GM12892 (cell line): ENCODE measurements around the gene CELF2.

Experiments
- POLR2A ChIP-seq: IDR thresholded peaks from 2 replicates; pipeline ENCODE4 v1.6.1; 2011; ENCODE audit warnings: low read depth, low read length, control low read depth
- POLR2AphosphoS5 ChIP-seq: IDR thresholded peaks from 2 replicates; pipeline ENCODE4 v1.6.1; 2011; ENCODE audit warnings: low read depth, low read length, control low read depth

DNA sequence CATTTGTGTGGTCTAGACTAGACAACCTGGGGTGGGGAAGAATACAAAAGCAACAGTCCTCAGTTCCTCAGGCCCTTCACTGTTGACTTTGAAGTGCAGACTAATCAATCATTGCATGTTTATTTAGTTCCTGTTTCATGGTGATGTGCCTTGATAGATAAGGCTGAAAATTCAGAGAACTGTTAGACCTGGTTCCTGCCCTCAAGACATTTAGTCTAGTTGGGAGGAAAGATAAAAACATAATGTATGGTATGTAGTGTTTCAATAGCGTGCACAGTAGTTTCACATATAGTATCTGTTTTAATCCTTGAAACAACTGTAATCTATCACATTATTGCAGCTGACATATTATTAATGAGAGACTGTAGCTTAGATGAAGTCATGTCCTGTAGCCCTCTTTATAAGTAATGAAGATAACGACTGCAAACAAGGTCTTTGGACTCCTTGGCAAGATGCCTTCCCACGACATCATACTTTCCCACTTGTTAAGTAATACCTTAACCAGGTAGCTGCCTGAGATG, 124.0 kb downstream of the CELF2 start:
- no peak for TF ChIP-seq POLR2AphosphoS5
- TF ChIP-seq POLR2A: no peak
